ENCODE data around the gene NACA. TPM values are rescaled to one million over a fixed set of nuclear protein-coding genes. Genes with fewer than 3 reads are reported as not detected.
"Not testable (repeated sequence)": the region's sequence is repeated elsewhere in the genome, so short reads cannot be mapped to it uniquely, and the experiment has no call there.

NACA gene
- total RNA-seq, 1 experiment from 2014 or later: 1,420 TPM

DNA sequence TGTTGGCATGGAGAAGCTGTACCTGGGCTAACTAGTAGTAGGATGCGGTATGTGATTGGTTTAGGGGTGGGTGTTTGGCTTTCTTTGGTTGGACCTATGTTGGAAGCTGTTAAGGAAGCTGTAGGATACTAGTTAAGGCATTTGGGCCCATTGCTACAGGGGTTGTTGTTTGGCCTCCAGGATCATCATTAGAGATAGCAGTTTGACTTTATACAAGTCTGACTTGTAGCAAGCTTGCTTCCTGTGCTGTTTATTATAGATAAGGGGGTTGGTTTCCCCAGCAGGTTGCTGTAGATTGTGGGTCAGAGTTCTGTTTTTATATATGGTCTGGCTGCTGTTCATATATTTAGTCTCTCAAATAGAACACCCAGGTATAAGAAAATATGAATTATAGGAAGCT, 28.5 kb upstream of the NACA start:
- Histone ChIP-seq H3K4me2 (ENCODE audit: low read length) (no peak overlapping the region), H4K20me1 (ENCODE audit: low read length) (no peaks in the 10 kb centered on the region), H3F3A (ENCODE audit: low read length, unreplicated experiment) (no peaks in the 10 kb centered on the region), H3K4me3 (ENCODE audit: low read length) (no peak overlapping the region), H3K9me3 (ENCODE audit: low read length) (peaks cover 3% of the 10 kb centered on the region; the same call in 1 of the 2 replicates), H3K27me3 (ENCODE audit: low read length) (no peaks in the 10 kb centered on the region), H3K36me3 (ENCODE audit: low read depth, low read length) (no peaks in the 10 kb centered on the region), H3K27ac (ENCODE audit: low read length) (no peak overlapping the region), H3K79me2 (ENCODE audit: low read length) (peaks cover 19% of the 10 kb centered on the region), H3K9ac (ENCODE audit: low read length) (no peak overlapping the region), H3K9me2 (replicated peaks; ENCODE audit: low read length) (no peaks in the 10 kb centered on the region), H2AFZ (ENCODE audit: low read length) (no peak overlapping the region), H3K4me1 (ENCODE audit: insufficient read depth, low read length) (peaks cover 7% of the 10 kb centered on the region)
- ATAC-seq (no peak), DNase-seq (no peak)
- POLR2A ChIA-PET (ENCODE audit: unreplicated experiment): interaction anchor here (0.5 kb wide), 1 partner anchor 28 kb away, joined by 3 read pairs; the partner anchor contains the start of gene NACA
- TF ChIP-seq EZH2phosphoT487 (IDR thresholded peaks at IDR 0.05; ENCODE audit: borderline replicate concordance, low read length) (no peak), EZH2 (IDR thresholded peaks at IDR 0.05; ENCODE audit: low read length, unreplicated experiment) (no peak)
- TF ChIP-seq, protein P1, sequence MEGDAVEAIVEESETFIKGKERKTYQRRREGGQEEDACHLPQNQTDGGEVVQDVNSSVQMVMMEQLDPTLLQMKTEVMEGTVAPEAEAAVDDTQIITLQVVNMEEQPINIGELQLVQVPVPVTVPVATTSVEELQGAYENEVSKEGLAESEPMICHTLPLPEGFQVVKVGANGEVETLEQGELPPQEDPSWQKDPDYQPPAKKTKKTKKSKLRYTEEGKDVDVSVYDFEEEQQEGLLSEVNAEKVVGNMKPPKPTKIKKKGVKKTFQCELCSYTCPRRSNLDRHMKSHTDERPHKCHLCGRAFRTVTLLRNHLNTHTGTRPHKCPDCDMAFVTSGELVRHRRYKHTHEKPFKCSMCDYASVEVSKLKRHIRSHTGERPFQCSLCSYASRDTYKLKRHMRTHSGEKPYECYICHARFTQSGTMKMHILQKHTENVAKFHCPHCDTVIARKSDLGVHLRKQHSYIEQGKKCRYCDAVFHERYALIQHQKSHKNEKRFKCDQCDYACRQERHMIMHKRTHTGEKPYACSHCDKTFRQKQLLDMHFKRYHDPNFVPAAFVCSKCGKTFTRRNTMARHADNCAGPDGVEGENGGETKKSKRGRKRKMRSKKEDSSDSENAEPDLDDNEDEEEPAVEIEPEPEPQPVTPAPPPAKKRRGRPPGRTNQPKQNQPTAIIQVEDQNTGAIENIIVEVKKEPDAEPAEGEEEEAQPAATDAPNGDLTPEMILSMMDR (conservative IDR thresholded peaks at IDR 0.05; ENCODE audit: low read depth, low read length): no peak
- intact Hi-C loops (cut with micrococcal nuclease): no loop called here
- CTCF ChIA-PET: no interaction called here
- BruUV-seq (replicated peaks): no TSS peak

GRCh38 chr12:56751712-56752598, 26.9 kb upstream of the NACA start, which contains the start of gene PRIM1:
TSS of gene PRIM1 (minus strand) at chr12:56752323. CDS start at chr12:56752298, 25 bp downstream.
- Histone ChIP-seq H3K27me3 (ENCODE audit: low read length) (no peaks in the 10 kb centered on the region), H4K20me1 (ENCODE audit: low read length) (no peaks in the 10 kb centered on the region), H3K4me1 (ENCODE audit: insufficient read depth, low read length) (peaks cover 7% of the 10 kb centered on the region), H3K4me3 (ENCODE audit: low read length) (peak within 1 kb of the TSS; percentile 69), H3K36me3 (ENCODE audit: low read depth, low read length) (peaks cover 7% of the 10 kb centered on the region; the same call in 1 of the 2 replicates), H3K27ac (ENCODE audit: low read length) (peak within 1 kb of the TSS; percentile 47), H3K9ac (ENCODE audit: low read length) (peak within 1 kb of the TSS; percentile 90), H2AFZ (ENCODE audit: low read length) (peak within 1 kb of the TSS; percentile 87), H3K4me2 (ENCODE audit: low read length) (peak within 1 kb of the TSS; percentile 83), H3K9me3 (ENCODE audit: low read length) (no peaks in the 10 kb centered on the region), H3K9me2 (replicated peaks; ENCODE audit: low read length) (no peaks in the 10 kb centered on the region), H3F3A (ENCODE audit: low read length, unreplicated experiment) (no peaks in the 10 kb centered on the region), H3K79me2 (ENCODE audit: low read length) (peaks cover 19% of the 10 kb centered on the region)
- TSS peak; percentile 71 for BruUV-seq (replicated peaks)
- intact Hi-C loops (cut with micrococcal nuclease): no loop called here
- peak; percentile 90 for DNase-seq
- CTCF ChIA-PET: interaction anchor here (0.7 kb wide), 1 partner anchor 267 kb away, joined by 11 read pairs; no protein-coding TSS in a partner anchor
- peak; percentile 84 for ATAC-seq
- TF ChIP-seq, protein P1 (conservative IDR thresholded peaks at IDR 0.05; ENCODE audit: low read depth, low read length): no peak
- no peak for TF ChIP-seq EZH2phosphoT487 (IDR thresholded peaks at IDR 0.05; ENCODE audit: borderline replicate concordance, low read length)
- no peak for TF ChIP-seq EZH2 (IDR thresholded peaks at IDR 0.05; ENCODE audit: low read length, unreplicated experiment)
- POLR2A ChIA-PET (ENCODE audit: unreplicated experiment): no interaction called here

- Histone ChIP-seq H3K4me2 (ENCODE audit: low read length) (peak overlapping the region; percentile 83), H3K9ac (ENCODE audit: low read length) (peak overlapping the region; percentile 90; the same call in 1 of the 2 replicates), H2AFZ (ENCODE audit: low read length) (peak overlapping the region; percentile 87; the same call in 1 of the 2 replicates), H3K79me2 (ENCODE audit: low read length) (peaks cover 19% of the 10 kb centered on the region), H3K4me3 (ENCODE audit: low read length) (peak overlapping the region; percentile 69), H3K36me3 (ENCODE audit: low read depth, low read length) (peaks cover 12% of the 10 kb centered on the region; the same call in 1 of the 2 replicates)
- CTCF ChIA-PET; H3K27ac ChIP-seq (ENCODE audit: low read length); BruUV-seq (replicated peaks); intact Hi-C loops (cut with micrococcal nuclease); ATAC-seq; H3F3A ChIP-seq (ENCODE audit: low read length, unreplicated experiment); POLR2A ChIA-PET (ENCODE audit: unreplicated experiment); H3K4me1 ChIP-seq (ENCODE audit: insufficient read depth, low read length); H3K9me3 ChIP-seq (ENCODE audit: low read length); DNase-seq; H3K9me2 ChIP-seq (replicated peaks; ENCODE audit: low read length); H3K27me3 ChIP-seq (ENCODE audit: low read length); H4K20me1 ChIP-seq (ENCODE audit: low read length): not testable (repeated sequence)
Observed at GRCh38 chr12:56750596-56750995, 25.5 kb upstream of the NACA start.

Data from PC-3 (cell line).